ENCODE results near the gene CASP3.

GRCh38 chr4:184674011-184674410, 24.8 kb upstream of the CASP3 start:
- TF ChIP-seq CTCF (IDR thresholded peaks at IDR 0.05), result no peak
- no peak for TF ChIP-seq POLR2A (IDR thresholded peaks at IDR 0.05)

All from Peyer's patch (tissue), 4 donors.